Right atrium auricular region (tissue), 2 donors: ENCODE data around the gene DLGAP1. TPM values are rescaled to one million over a fixed set of nuclear protein-coding genes. Genes with fewer than 3 reads are reported as not detected.

Source experiments
- DNase-seq: peaks from one replicate; pipeline ENCODE4 v3.0.0-alpha.2; 2019; ENCODE audit warnings: low spot score
- H3K27ac ChIP-seq, 2 donors: fragments of 200-600 bp; sonication (generic); 1 replicate in 1 of 2; 2 replicates in 1 of 2; pipeline ENCODE4 v1.5.1; 2016 to 2019
- H3K27me3 ChIP-seq, 2 donors: fragments of 200-600 bp; sonication (generic); one replicate each; pipeline versions ENCODE4 v1.5.1 to v1.6.0; 2017 to 2019
- H3K36me3 ChIP-seq: fragments of 200-600 bp; sonication (generic); one replicate; pipeline ENCODE4 v1.5.1; 2016
- H3K4me1 ChIP-seq, 2 donors: fragments of 200-600 bp; sonication (generic); one replicate each; pipeline versions ENCODE4 v1.5.1 to v1.6.0; 2017 to 2019
- H3K4me3 ChIP-seq, 2 donors: fragments of 200-600 bp; sonication (generic); 1 replicate in 1 of 2; 2 replicates in 1 of 2; pipeline ENCODE4 v1.5.1; 2017 to 2019; ENCODE audit warnings: mild to moderate bottlenecking in 1 of 2, moderate library complexity in 1 of 2
- H3K9me3 ChIP-seq, 2 donors: fragments of 200-600 bp; sonication (generic); one replicate each; pipeline ENCODE4 v1.5.1; 2019
- CTCF ChIP-seq, 2 donors: fragments of 200-600 bp; sonication (generic); IDR thresholded peaks; one replicate each; pipeline ENCODE4 v1.5.1; 2019; ENCODE audit warnings: antibody characterized with exemption in 2 of 2
- total RNA-seq, 2 donors: library from RNA; depleted of rRNA; stranded (reverse); fragments of >200 nt; gene quantifications; one replicate each; pipeline ENCODE4 v1.1.0, GENCODE V29; 2016

DLGAP1 gene
- total RNA-seq, 2 donors from 2014 or later = 0.56 to 1.1 TPM

DNA sequence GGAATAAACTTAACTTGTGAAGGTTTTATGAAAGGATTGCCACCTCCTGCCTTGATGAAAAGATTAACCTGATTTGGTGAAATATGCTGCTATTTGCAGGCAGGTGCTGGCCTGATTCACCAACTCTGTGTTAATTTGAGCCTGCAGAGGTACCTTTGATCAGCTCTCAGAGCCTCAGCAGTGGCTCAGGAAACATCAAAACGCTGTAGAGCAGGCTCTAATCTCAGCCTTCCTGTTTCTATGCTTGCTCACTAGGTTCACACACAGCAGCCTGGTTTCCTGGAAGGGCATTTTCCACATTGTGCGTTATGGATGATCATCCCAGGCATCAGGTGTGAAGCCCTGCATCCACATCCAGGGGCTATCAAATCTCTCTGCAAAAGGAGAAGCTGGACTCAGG lies 988.2 kb downstream of the DLGAP1 start:
- Histone ChIP-seq H3K27ac (no peak overlapping the region), H3K4me3 (no peak overlapping the region)
- no peak for DNase-seq

GRCh38 chr18:3466045-3466444 lies 989.1 kb downstream of the DLGAP1 start:
- no peak for DNase-seq
- no peak for TF ChIP-seq CTCF (IDR thresholded peaks at IDR 0.05)
- Histone ChIP-seq H3K9me3 (peaks cover 0 to 5% of the 10 kb centered on the region in 2 donors), H3K4me1 (peaks cover 0 to 2% of the 10 kb centered on the region in 2 donors), H3K4me3 (no peak overlapping the region), H3K27me3 (no peaks in the 10 kb centered on the region), H3K36me3 (peaks cover 3% of the 10 kb centered on the region), H3K27ac (no peak overlapping the region)

More for the DNA sequence above, 988.2 kb downstream of the DLGAP1 start:
- Histone ChIP-seq H3K9me3 (peaks cover 0 to 2% of the 10 kb centered on the region in 2 donors), H3K4me1 (peaks cover 0 to 2% of the 10 kb centered on the region in 2 donors), H3K36me3 (no peaks in the 10 kb centered on the region), H3K27me3 (no peaks in the 10 kb centered on the region)
- no peak for TF ChIP-seq CTCF (IDR thresholded peaks at IDR 0.05)

- TF ChIP-seq CTCF (IDR thresholded peaks at IDR 0.05) = no peak
- Histone ChIP-seq H3K4me3 (no peak overlapping the region), H3K27me3 (no peaks in the 10 kb centered on the region), H3K4me1 (peaks cover 0 to 2% of the 10 kb centered on the region in 2 donors), H3K36me3 (peaks cover 24% of the 10 kb centered on the region), H3K9me3 (peaks cover 0 to 5% of the 10 kb centered on the region in 2 donors), H3K27ac (no peak overlapping the region)
- DNase-seq = no peak
Measured at GRCh38 chr18:3463051-3463450, 992.1 kb downstream of the DLGAP1 start.

- Histone ChIP-seq H3K4me3 (no peak overlapping the region), H3K27ac (no peak overlapping the region), H3K9me3 (peaks cover 0 to 5% of the 10 kb centered on the region in 2 donors), H3K27me3 (no peaks in the 10 kb centered on the region), H3K36me3 (peaks cover 38% of the 10 kb centered on the region), H3K4me1 (peaks cover 0 to 9% of the 10 kb centered on the region in 2 donors)
- no peak for DNase-seq
- no peak for TF ChIP-seq CTCF (IDR thresholded peaks at IDR 0.05)
Measured at GRCh38 chr18:3461704-3462103, 993.4 kb downstream of the DLGAP1 start.

- Histone ChIP-seq H3K27ac (no peak overlapping the region), H3K36me3 (peaks cover 43% of the 10 kb centered on the region), H3K9me3 (peaks cover 0 to 5% of the 10 kb centered on the region in 2 donors), H3K4me3 (no peak overlapping the region), H3K4me1 (peaks cover 0 to 14% of the 10 kb centered on the region in 2 donors), H3K27me3 (no peaks in the 10 kb centered on the region)
- DNase-seq = no peak
- no peak for TF ChIP-seq CTCF (IDR thresholded peaks at IDR 0.05)
Measured at GRCh38 chr18:3460823-3461398, 994.2 kb downstream of the DLGAP1 start.
